Effector memory CD4-positive, alpha-beta T cell (primary cell): ENCODE data around the gene UNC93B1.

Experiments
- DNase-seq, 3 donors: peaks; one replicate each; pipeline ENCODE4 v3.0.0-alpha.2; 2020
- H3K27ac ChIP-seq: 2 replicates; pipeline ENCODE4 v1.7.0; 2013; ENCODE audit warnings: mild to moderate bottlenecking, low read length, moderate library complexity; ENCODE audit not compliant: insufficient read depth, poor library complexity, severe bottlenecking
- H3K27me3 ChIP-seq: replicated peaks from 2 replicates; pipeline ENCODE4 v1.7.0; 2013; ENCODE audit warnings: mild to moderate bottlenecking, low read length; ENCODE audit not compliant: insufficient read depth, control insufficient read depth, poor library complexity, severe bottlenecking
- H3K36me3 ChIP-seq: 2 replicates; pipeline ENCODE4 v1.7.0; 2013; ENCODE audit warnings: mild to moderate bottlenecking, low read length, moderate library complexity; ENCODE audit not compliant: control insufficient read depth, insufficient read depth
- H3K4me1 ChIP-seq: 2 replicates; pipeline ENCODE4 v1.7.0; 2013; ENCODE audit warnings: low read length, mild to moderate bottlenecking; ENCODE audit not compliant: control insufficient read depth, insufficient read depth, poor library complexity, severe bottlenecking
- H3K4me3 ChIP-seq: 2 replicates; pipeline ENCODE4 v1.7.0; 2013; ENCODE audit warnings: low read length, low read depth, mild to moderate bottlenecking; ENCODE audit not compliant: insufficient read depth, poor library complexity, severe bottlenecking
- H3K9me3 ChIP-seq: 2 replicates; pipeline ENCODE4 v1.7.0; 2013; ENCODE audit warnings: mild to moderate bottlenecking, low read length, moderate library complexity; ENCODE audit not compliant: control insufficient read depth
- total RNA-seq, 3 donors: gene quantifications; one replicate each; lab custom pipeline; 2026; lab: John Stamatoyannopoulos, UW

Gene UNC93B1, protein sequence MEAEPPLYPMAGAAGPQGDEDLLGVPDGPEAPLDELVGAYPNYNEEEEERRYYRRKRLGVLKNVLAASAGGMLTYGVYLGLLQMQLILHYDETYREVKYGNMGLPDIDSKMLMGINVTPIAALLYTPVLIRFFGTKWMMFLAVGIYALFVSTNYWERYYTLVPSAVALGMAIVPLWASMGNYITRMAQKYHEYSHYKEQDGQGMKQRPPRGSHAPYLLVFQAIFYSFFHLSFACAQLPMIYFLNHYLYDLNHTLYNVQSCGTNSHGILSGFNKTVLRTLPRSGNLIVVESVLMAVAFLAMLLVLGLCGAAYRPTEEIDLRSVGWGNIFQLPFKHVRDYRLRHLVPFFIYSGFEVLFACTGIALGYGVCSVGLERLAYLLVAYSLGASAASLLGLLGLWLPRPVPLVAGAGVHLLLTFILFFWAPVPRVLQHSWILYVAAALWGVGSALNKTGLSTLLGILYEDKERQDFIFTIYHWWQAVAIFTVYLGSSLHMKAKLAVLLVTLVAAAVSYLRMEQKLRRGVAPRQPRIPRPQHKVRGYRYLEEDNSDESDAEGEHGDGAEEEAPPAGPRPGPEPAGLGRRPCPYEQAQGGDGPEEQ
- 20.4 to 24.0 (median 23.2) reads per million in 3 donors for total RNA-seq

DNA sequence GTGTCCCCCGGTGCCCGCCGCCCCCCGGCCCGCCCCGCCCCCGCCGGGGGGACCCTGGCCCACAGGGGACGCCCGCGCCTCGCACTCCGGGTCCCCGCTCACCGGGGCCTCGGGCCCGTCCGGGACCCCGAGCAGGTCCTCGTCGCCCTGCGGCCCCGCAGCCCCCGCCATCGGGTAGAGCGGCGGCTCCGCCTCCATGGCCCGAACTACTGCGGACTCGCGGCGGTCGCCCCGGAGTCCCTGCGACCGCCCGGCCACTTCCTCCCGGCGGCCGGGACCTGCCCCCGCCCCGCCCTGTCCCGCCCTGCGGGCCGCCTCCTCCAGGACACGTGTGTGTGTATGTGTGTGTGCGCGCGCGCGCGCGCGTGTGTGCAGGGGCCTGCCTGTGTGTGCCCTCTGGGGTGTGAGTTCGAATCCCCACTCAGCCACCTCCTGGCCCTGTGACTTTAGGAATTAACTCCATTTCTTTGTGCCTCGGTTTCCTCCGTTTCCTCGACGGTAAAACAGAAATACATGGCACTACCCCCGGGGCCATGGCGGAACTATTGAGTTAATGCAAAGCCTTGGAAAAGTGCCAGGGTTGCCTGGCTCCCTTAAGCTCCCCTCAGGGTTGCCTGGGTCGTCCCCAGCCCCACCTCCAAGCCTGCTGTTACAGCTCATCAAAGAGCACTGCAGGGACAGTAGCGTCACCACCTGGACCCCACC, at the start of gene UNC93B1:
Gene UNC93B1 (minus strand): TSS at position 252 of the 705 bp plus-strand sequence. CDS start 54 bp downstream, at position 198.
- peak; percentile 54 to 71 (median 60) for DNase-seq
- peak within 1 kb of the TSS; percentile 55 for H3K27ac ChIP-seq
- no peaks in the 10 kb centered on the region for H3K4me1 ChIP-seq
- peak within 1 kb of the TSS; percentile 58 for H3K4me3 ChIP-seq
- no peaks in the 10 kb centered on the region for H3K36me3 ChIP-seq
- H3K9me3 ChIP-seq: no peaks in the 10 kb centered on the region
- no peaks in the 10 kb centered on the region for H3K27me3 ChIP-seq

DNA sequence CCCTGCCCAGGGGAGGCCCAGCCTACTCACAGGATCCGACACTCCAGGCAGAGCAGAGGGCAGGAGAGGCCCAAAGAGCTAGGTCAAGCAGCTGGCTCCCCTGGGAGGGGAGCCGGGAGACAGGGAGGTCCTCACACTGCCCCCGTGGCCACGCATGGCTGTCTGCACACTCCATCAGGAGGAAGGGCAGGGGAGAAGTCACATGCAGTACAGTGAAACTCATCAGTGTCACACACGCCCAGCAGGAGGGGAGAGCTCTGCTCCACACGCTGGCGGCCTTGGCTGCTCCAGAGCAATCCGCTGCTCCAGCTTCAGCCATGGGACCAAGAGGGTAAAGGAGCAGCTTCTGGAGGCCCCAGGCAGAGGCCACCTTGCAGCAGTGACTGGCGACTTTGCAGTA, 49.2 kb upstream of the UNC93B1 start:
- Histone ChIP-seq H3K4me1 (no peaks in the 10 kb centered on the region), H3K27ac (no peak overlapping the region), H3K4me3 (no peak overlapping the region), H3K9me3 (no peaks in the 10 kb centered on the region), H3K36me3 (peaks cover 32% of the 10 kb centered on the region), H3K27me3 (no peaks in the 10 kb centered on the region)
- DNase-seq: no peak

DNA sequence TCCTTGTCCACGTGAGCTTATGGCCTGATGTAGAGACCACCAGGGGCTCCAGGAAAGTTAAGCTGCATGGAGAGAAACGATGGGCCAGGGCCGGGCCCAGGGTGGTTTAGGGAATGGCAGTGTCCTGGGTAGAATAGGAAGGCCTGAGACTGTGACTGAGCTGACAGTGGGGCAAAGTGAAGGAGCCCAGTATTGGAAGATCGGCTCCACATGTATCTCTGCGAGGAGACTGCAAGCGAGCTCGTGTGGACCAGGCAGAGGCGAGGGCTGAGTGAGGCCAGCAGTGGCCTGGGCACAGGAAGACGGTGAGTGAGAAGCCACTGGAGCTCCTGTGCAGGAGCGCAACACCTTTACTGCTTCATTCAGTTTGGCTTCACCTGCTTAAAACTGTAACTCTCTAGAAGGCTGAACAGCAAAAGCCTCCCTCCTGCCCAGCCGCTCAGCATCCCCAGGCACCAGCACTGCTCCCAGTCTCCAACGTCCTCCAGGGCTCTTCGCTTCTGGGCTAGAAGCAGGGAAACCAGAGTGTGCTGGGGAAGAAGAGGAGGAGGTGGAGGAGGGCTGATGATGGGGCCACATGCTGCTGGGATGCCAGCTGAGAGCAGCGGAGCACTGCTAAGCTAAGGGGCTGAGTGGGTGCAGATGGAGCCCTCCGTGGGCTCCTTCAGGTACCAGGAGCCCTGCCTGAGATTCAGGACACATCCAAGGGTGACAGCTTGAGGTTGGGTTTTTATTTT, 48.4 kb upstream of the UNC93B1 start:
- H3K4me1 ChIP-seq: no peaks in the 10 kb centered on the region
- H3K27ac ChIP-seq: no peak overlapping the region
- no peak overlapping the region for H3K4me3 ChIP-seq
- no peak for DNase-seq
- H3K36me3 ChIP-seq: peaks cover 32% of the 10 kb centered on the region
- no peaks in the 10 kb centered on the region for H3K27me3 ChIP-seq
- H3K9me3 ChIP-seq: no peaks in the 10 kb centered on the region

DNA sequence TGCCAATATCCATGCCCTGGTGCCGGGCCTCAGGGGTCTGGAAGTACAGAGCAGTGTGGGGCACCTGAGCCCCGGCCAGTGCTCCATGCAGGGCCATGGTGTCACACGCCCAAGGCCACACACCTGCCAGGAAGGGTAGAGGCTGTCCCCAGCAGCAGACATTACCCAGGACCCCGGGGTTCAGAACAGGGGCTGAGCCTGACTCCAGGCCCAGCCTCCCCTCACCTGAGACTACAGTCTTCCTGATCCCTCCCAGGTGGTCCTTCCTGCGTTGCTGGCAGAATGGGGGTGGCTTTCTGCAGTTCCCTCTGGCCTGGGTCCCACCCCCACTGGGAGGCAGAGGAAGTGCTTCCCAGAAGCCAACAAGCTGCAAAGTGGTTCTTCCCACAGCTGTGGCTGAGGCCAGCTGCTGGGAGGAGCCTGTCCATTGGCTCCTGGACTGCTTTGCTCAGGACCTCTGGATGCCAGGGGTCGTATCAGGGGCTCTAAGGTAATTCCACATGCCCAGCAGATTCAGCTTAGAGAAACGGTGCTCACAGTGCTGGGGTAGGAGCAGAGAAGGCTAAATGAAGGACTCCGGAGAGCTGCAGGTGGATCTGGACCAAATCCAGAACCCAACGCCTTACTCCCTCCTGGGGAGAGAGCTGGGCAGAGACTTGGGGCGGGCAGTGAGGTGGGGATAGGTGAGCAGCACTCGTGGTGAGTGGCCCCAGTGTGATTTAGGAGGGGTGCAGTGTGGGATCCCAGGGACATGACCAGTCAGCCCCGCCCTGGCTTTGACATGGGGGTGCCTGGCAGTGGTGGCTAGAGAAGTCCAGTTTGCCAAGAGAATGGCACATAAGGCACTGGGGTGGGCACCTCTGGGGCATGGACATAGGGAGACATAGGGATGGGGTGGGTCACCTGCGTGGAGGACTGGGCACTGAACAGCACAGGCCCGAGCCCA, 47.6 kb upstream of the UNC93B1 start:
- peaks cover 35% of the 10 kb centered on the region for H3K36me3 ChIP-seq
- no peak for DNase-seq
- H3K4me3 ChIP-seq: no peak overlapping the region
- no peaks in the 10 kb centered on the region for H3K27me3 ChIP-seq
- no peak overlapping the region for H3K27ac ChIP-seq
- no peaks in the 10 kb centered on the region for H3K4me1 ChIP-seq
- H3K9me3 ChIP-seq: no peaks in the 10 kb centered on the region

DNA sequence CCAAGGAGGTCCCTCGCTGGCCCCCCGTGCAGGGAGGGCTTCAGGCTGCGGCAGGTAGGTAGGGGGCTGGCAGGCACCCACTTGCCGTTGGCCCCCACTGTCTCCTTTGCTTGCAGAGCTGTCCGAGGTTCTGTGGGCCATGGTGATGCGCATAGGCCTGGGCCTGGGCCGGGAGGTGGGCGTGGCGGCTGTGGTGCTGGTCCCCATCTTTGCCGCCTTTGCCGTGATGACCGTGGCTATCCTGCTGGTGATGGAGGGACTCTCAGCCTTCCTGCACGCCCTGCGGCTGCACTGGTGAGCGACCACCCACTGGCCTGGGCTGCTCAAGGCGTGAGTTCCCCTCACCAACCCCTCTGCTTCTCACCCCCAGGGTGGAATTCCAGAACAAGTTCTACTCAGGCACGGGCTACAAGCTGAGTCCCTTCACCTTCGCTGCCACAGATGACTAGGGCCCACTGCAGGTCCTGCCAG, 46.5 kb upstream of the UNC93B1 start:
- Histone ChIP-seq H3K36me3 (peaks cover 44% of the 10 kb centered on the region), H3K4me1 (no peaks in the 10 kb centered on the region), H3K27ac (no peak overlapping the region), H3K27me3 (no peaks in the 10 kb centered on the region), H3K9me3 (no peaks in the 10 kb centered on the region), H3K4me3 (no peak overlapping the region)
- DNase-seq: no peak

DNA sequence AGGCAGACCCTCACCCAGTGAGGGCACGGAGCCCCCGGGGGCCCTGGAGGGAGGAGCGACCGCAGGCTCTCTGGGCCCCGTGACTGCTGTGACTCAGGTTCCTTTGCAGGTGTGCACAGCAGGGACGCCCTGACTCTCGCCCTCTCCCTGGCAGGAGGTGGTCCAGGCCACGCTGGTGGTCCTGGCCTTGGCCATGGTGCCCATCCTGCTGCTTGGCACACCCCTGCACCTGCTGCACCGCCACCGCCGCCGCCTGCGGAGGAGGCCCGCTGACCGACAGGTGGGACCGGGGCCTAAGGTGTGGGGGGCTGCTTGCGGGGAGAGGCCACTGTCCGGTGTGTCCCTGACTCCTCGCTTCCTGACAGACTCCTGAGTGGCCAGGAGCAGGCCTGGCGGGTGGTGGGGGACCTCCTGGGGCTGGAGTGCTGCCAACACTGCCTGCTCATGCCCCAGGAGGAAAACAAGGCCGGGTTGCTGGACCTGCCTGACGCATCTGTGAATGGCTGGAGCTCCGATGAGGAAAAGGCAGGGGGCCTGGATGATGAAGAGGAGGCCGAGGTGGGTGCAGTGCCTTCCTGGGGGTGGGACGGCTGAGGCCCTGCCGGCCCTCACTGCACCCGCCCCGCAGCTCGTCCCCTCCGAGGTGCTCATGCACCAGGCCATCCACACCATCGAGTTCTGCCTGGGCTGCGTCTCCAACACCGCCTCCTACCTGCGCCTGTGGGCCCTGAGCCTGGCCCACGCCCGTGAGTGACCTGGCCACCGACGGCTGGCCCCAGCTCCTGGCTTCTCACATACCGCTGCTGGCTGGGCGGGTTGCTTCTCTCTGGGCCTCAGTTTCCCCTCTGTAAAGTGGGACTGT, 45.8 kb upstream of the UNC93B1 start:
- H3K4me3 ChIP-seq: no peak overlapping the region

DNA sequence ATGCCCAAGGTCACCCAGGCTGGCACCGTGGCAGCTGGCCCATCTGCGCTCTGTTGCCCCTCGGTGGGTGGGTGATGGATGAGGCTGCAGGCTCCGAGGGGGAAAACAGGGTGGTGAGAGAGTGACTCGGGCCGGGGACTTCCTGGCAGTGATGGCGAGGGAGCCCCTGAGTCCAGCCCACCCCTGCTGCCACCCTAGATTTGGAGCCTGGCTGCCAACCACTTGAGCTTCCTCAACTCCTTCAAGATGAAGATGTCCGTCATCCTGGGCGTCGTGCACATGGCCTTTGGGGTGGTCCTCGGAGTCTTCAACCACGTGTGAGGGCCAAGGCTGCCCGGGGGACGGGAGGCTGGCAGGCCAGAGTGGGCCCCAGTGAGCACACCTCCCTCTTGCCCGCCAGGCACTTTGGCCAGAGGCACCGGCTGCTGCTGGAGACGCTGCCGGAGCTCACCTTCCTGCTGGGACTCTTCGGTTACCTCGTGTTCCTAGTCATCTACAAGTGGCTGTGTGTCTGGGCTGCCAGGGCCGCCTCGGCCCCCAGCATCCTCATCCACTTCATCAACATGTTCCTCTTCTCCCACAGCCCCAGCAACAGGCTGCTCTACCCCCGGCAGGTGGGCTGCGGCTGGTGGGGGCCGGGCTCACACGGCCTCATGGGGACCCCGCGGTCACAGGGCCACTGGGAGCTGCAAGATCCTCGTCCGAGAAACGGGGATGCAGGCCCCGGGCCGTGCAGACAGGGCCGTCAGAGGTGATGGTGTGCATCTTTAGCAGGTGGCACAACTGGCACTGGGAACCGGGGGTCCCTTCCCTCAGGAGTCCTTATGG, 45.0 kb upstream of the UNC93B1 start:
- DNase-seq: no peak
- Histone ChIP-seq H3K36me3 (peaks cover 58% of the 10 kb centered on the region), H3K27ac (no peak overlapping the region)

More for the DNA sequence above, 45.8 kb upstream of the UNC93B1 start:
- H3K9me3 ChIP-seq: no peaks in the 10 kb centered on the region
- peaks cover 50% of the 10 kb centered on the region for H3K36me3 ChIP-seq
- no peaks in the 10 kb centered on the region for H3K4me1 ChIP-seq
- DNase-seq: no peak
- no peak overlapping the region for H3K27ac ChIP-seq
- no peaks in the 10 kb centered on the region for H3K27me3 ChIP-seq

More for the DNA sequence above, 45.0 kb upstream of the UNC93B1 start:
- Histone ChIP-seq H3K4me1 (no peaks in the 10 kb centered on the region), H3K4me3 (no peak overlapping the region), H3K9me3 (no peaks in the 10 kb centered on the region), H3K27me3 (no peaks in the 10 kb centered on the region)
